IPS DF 6.9 (cell line): ENCODE data around the gene CDR2L.

ENCODE experiments used
- DNase-seq: peaks from one replicate; pipeline ENCODE4 v3.0.0-alpha.2; 2013; ENCODE audit warnings: low read depth, low spot score
- H3K27ac ChIP-seq: one replicate; pipeline ENCODE4 v1.5.1; 2013; ENCODE audit warnings: low read length, control low read depth
- H3K27me3 ChIP-seq: 2 replicates; pipeline ENCODE4 v1.6.1; 2013; ENCODE audit warnings: mild to moderate bottlenecking, low read length; ENCODE audit not compliant: control insufficient read depth, insufficient read depth
- H3K36me3 ChIP-seq: 2 replicates; pipeline ENCODE4 v1.6.1; 2013; ENCODE audit warnings: low read length; ENCODE audit not compliant: control insufficient read depth, insufficient read depth
- H3K4me1 ChIP-seq: 2 replicates; pipeline ENCODE4 v1.6.1; 2013; ENCODE audit warnings: low read length; ENCODE audit not compliant: control insufficient read depth, insufficient read depth
- H3K4me3 ChIP-seq: 2 replicates; pipeline ENCODE4 v1.5.1; 2013; ENCODE audit warnings: mild to moderate bottlenecking, low read length
- H3K9me3 ChIP-seq: 2 replicates; pipeline ENCODE4 v1.6.1; 2013; ENCODE audit warnings: low read length, inconsistent platforms; ENCODE audit not compliant: control insufficient read depth, insufficient read depth
- WGBS: extraction: QIAGEN DNeasy Blood & Tissue Kit; methylation state at CpG from one replicate; pipeline ENCODE4 v1.1.7; 2013; ENCODE audit warnings: mixed read lengths, missing lambda C conversion rate; ENCODE audit not compliant: insufficient read length, insufficient coverage; 5-methylcytosine and 5-hydroxymethylcytosine counted together

CDR2L gene

GRCh38 chr17:74970395-74970794 is 17.0 kb upstream of the CDR2L start:
- no peaks in the 10 kb centered on the region for H3K36me3 ChIP-seq
- no peaks in the 10 kb centered on the region for H3K9me3 ChIP-seq
- no peak overlapping the region for H3K27ac ChIP-seq
- no CpG with 5 or more reads among the region's 3 CpGs for WGBS
- H3K27me3 ChIP-seq: peaks cover 17% of the 10 kb centered on the region
- DNase-seq: no peak
- peaks cover 7% of the 10 kb centered on the region; the same call in 1 of the 2 replicates for H3K4me1 ChIP-seq
- H3K4me3 ChIP-seq: no peak overlapping the region

- no CpG with 5 or more reads among the region's 8 CpGs for WGBS
- Histone ChIP-seq H3K4me1 (peaks cover 7% of the 10 kb centered on the region; the same call in 1 of the 2 replicates), H3K36me3 (no peaks in the 10 kb centered on the region), H3K27ac (no peak overlapping the region), H3K27me3 (peaks cover 17% of the 10 kb centered on the region), H3K4me3 (peak overlapping the region; percentile 61; the same call in 1 of the 2 replicates), H3K9me3 (no peaks in the 10 kb centered on the region)
- no peak for DNase-seq
Observed at GRCh38 chr17:74971069-74971841, 16.2 kb upstream of the CDR2L start.

GRCh38 chr17:74971842-74972106 is 15.7 kb upstream of the CDR2L start:
- H3K27me3 ChIP-seq: peaks cover 17% of the 10 kb centered on the region
- H3K4me1 ChIP-seq: peaks cover 7% of the 10 kb centered on the region; the same call in 1 of the 2 replicates
- H3K4me3 ChIP-seq: peak overlapping the region; percentile 61; the same call in 1 of the 2 replicates
- DNase-seq: no peak
- H3K27ac ChIP-seq: no peak overlapping the region
- no CpG with 5 or more reads among the region's 9 CpGs for WGBS
- no peaks in the 10 kb centered on the region for H3K9me3 ChIP-seq
- no peaks in the 10 kb centered on the region for H3K36me3 ChIP-seq

GRCh38 chr17:74972107-74972972 is 15.1 kb upstream of the CDR2L start, which contains the start of gene HID1:
HID1 (minus strand) TSS chr17:74972759; CDS start chr17:74972656, 103 bp downstream.
- Histone ChIP-seq H3K4me3 (peak within 1 kb of the TSS; percentile 61; the same call in 1 of the 2 replicates), H3K4me1 (peaks cover 7% of the 10 kb centered on the region; the same call in 1 of the 2 replicates), H3K36me3 (no peaks in the 10 kb centered on the region), H3K27me3 (peaks cover 17% of the 10 kb centered on the region), H3K27ac (no peak within 1 kb of the TSS), H3K9me3 (no peaks in the 10 kb centered on the region)
- DNase-seq: no peak
- WGBS: no CpG with 5 or more reads among the region's 95 CpGs

- no peak for DNase-seq
- H3K4me1 ChIP-seq: peaks cover 7% of the 10 kb centered on the region; the same call in 1 of the 2 replicates
- H3K27ac ChIP-seq: no peak overlapping the region
- peaks cover 17% of the 10 kb centered on the region for H3K27me3 ChIP-seq
- WGBS: no CpG with 5 or more reads among the region's 17 CpGs
- H3K36me3 ChIP-seq: no peaks in the 10 kb centered on the region
- H3K9me3 ChIP-seq: no peaks in the 10 kb centered on the region
- H3K4me3 ChIP-seq: peak overlapping the region; percentile 46; the same call in 1 of the 2 replicates
Observed at GRCh38 chr17:74972973-74973328, 14.5 kb upstream of the CDR2L start.

DNA sequence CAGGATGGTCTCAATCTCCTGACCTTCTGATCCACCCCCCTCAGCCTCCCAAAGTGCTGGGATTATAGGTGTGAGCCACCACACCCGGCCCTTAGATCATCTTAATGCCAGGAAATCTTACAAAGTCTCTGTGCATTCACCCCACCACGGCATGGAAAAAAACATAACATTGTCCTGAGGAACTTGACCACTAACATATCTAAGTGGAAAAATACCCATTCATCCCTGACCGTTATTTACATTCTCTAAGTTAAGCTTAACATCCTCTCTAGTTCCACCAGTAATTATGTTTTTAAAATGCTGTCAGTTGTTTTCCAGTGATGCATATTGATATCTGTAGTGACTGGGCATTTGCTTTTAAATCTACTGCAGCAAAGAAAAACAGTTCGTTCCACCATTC is 11.5 kb upstream of the CDR2L start:
- no CpG with 5 or more reads among the region's 4 CpGs for WGBS
- Histone ChIP-seq H3K9me3 (no peaks in the 10 kb centered on the region), H3K36me3 (no peaks in the 10 kb centered on the region), H3K4me1 (0 out of 2 replicates have a peak, but pooled peaks cover 2% of the 10 kb centered on the region), H3K27ac (no peak overlapping the region), H3K27me3 (peaks cover 17% of the 10 kb centered on the region), H3K4me3 (no peak overlapping the region)
- no peak for DNase-seq

- H3K4me3 ChIP-seq: no peak overlapping the region
Observed at GRCh38 chr17:74977802-74978201, 9.6 kb upstream of the CDR2L start.

DNA sequence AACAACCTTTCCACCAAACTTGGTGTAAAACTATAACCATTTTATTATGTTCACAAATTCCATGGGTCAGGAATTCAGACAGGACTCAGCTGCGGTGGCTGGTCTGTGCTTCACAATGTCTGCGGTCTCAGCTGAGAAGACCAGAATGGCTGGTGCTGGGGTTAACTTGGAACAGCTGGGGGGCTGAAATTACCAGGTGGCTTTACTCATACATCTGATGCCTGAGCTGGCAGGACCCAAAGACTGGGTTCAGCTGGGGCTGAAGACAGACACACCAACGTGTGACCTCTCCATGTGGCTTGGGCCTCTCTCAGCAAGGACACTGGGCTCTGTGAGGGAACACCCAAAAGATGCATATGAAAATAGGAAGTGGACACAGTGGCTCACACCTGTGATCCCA is 9.2 kb upstream of the CDR2L start:
- WGBS: no CpG with 5 or more reads among the region's 3 CpGs
- Histone ChIP-seq H3K27me3 (peaks cover 6% of the 10 kb centered on the region), H3K27ac (no peak overlapping the region)

More at GRCh38 chr17:74977802-74978201, 9.6 kb upstream of the CDR2L start:
- WGBS: no CpG with 5 or more reads among the region's 3 CpGs
- no peaks in the 10 kb centered on the region for H3K9me3 ChIP-seq
- H3K27me3 ChIP-seq: peaks cover 10% of the 10 kb centered on the region
- no peaks in the 10 kb centered on the region for H3K36me3 ChIP-seq
- no peak for DNase-seq
- no peaks in the 10 kb centered on the region for H3K4me1 ChIP-seq
- H3K27ac ChIP-seq: no peak overlapping the region

GRCh38 chr17:74979408-74980146 is 7.9 kb upstream of the CDR2L start:
- no peaks in the 10 kb centered on the region for H3K36me3 ChIP-seq
- no peaks in the 10 kb centered on the region for H3K4me1 ChIP-seq
- peaks cover under 1% of the 10 kb centered on the region; the same call in 1 of the 2 replicates for H3K27me3 ChIP-seq
- H3K9me3 ChIP-seq: no peaks in the 10 kb centered on the region
- H3K27ac ChIP-seq: no peak overlapping the region
- 100% methylated on average over 1 of the region's 17 CpGs for WGBS
- DNase-seq: no peak
- H3K4me3 ChIP-seq: no peak overlapping the region

More for the DNA sequence above, 9.2 kb upstream of the CDR2L start:
- no peak for DNase-seq
- Histone ChIP-seq H3K4me3 (no peak overlapping the region), H3K9me3 (no peaks in the 10 kb centered on the region), H3K36me3 (no peaks in the 10 kb centered on the region), H3K4me1 (no peaks in the 10 kb centered on the region)
